ENCODE data around the gene PPP1R26.
"Not testable (repeated sequence)": the region's sequence is repeated elsewhere in the genome, so short reads cannot be mapped to it uniquely, and the experiment has no call there.

The PPP1R26 gene

GRCh38 chr9:135505406-135506187 lies 26.0 kb downstream of the PPP1R26 start:
- no peak for DNase-seq (ENCODE audit: low read depth)

DNA sequence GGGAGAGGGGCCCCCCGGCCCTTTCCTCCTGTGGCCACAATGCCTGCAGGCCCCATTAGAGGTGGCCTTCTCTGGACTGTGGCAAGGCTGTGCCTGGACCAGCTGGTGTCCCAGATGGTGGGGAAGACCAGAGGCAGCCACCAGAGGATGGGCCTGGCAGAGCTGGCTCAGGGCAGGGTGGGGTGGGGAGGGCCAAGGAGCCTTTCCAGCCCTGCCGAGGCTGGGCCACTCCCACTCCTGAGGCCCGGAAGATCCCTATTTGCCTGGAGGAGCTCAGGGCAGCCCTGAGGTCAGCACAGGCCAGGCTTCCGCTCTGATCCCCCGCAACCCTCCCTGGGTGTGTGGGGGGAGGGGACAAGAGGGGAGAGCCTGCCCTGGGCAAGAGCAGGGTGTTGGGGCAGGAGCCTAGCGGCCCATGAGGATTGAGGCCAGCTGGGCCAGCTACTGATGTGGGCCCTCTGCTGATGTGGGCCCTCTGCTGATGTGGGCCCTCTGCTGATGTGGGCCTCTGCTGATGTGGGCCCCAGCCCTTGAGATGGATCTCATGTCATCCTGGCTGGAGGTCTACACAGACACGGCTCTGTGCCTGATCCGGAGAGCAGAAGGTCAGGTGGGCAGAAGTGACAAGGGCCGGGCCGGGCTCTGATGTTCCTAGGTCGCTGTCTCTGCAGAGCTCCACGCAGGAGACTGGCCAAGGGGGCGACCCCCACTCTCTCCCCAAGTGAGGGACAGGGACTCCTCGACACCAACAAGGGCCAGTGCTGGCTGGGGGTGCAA lies 26.9 kb downstream of the PPP1R26 start:
- no peak for DNase-seq (ENCODE audit: low read depth)

- DNase-seq (ENCODE audit: low read depth), result no peak
Observed at GRCh38 chr9:135507104-135508035, 27.8 kb downstream of the PPP1R26 start.

DNA sequence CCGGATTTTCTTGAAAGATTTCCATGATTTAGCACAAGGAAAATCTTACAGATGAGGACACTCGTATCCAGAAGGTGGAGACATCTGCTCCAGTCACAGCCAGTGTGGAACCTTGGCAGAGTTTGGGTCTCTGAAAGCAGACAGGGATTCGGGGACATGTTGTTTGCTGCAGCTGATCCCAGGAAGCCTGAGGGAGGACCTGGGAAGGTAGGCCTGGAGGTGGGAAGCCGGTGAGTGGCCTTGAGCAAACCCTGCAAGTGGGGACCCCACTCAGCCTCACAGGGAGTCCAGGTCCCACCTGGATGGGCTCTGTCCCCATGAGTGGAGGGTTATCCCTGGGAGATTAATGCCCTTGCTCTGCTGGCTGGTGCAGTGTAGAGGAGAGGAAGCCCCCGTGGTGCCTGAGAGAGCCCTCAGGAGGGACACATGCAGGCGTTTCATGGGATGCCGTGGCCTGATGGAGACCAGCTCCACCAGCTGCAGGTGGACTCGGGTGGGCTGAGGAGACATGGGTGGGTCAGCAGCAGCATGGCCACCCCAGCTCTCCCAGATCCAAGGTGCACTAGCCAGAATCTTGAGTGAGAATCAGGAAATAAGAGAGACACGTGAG lies 28.7 kb downstream of the PPP1R26 start:
- DNase-seq (ENCODE audit: low read depth), result no peak

GRCh38 chr9:135509458-135509857 lies 29.9 kb downstream of the PPP1R26 start:
- no peak for DNase-seq (ENCODE audit: low read depth)

DNA sequence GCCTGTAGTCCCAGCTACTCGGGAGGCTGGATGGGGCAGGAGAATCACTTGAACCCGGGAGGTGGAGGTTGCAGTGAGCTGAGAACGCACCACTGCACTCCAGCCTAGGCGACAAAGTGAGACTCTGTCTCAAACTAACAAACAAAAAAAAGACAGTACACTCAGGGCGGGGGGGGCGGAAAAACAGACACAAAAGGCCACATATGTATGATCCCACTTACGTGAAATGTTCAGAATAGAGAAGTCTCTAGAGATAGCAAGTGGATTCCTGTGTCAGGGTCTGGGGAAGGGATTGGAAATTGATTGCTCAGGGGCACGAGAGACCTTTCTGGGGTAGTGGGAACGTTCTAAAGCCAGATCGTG lies 32.6 kb downstream of the PPP1R26 start:
- no peak for DNase-seq (ENCODE audit: low read depth)

DNA sequence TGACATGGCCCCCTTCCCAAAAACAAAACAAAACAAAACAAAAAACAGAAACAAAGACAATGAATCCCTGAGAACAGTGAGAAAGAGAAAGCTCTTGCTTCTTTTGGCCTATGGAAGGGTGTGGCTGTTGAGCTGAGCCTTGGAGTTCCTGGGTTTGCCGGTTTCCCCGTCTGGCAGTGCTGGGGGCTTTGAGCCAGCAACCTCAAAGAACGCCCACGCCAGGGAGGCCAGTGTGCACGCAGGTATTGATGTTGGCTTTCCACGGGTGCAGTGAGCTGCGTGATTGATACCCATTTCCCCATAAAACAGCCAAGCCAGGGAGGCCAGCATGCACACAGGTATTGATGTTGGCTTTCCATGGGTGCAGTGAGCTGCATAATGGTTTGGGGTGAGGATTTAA lies 33.3 kb downstream of the PPP1R26 start:
- no peak for DNase-seq (ENCODE audit: low read depth)

DNA sequence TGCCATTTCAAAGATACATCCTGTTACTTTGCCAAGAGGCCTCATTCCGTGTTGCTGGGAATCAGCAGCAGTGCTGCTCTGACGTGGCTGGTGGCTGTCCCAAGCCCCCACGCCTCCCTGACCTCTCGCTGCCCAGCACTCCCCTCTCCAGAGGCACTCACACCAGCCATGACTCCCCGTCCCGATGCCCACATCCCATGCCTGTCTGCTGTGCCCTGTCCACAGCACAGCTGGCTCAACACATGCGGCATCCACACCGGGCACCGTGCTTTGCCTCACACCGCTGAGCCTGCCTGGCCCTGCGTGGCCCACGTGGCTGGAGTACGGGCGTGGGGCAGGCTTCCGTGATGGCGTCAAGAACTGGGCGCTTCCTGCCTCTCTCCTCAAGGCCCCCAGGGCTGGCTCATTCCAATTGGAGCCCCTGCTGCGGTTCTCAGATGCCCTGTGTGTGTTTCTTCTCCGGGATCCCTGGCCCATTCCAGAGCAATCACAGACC lies 33.8 kb downstream of the PPP1R26 start:
- no peak for DNase-seq (ENCODE audit: low read depth)

DNA sequence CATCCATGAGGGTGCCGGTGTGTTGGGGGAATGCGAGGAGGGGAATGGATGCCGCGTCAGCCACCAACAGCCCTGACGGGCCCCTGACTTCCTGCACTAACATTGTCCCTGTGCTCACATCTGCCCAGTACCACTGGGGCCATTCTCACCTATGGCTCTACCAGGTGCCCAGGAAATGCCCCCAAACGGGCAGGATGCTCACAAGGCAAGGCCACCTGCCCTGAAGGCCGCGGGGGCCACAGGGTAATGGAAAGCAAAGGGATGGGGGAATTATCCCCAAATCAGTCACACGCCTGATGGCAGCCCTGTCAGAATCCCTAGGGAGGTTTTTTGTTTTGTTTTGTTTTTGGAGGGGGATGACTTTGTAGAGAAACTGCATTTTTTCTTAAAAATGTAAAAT lies 34.3 kb downstream of the PPP1R26 start:
- DNase-seq (ENCODE audit: low read depth), result not testable (repeated sequence)

DNA sequence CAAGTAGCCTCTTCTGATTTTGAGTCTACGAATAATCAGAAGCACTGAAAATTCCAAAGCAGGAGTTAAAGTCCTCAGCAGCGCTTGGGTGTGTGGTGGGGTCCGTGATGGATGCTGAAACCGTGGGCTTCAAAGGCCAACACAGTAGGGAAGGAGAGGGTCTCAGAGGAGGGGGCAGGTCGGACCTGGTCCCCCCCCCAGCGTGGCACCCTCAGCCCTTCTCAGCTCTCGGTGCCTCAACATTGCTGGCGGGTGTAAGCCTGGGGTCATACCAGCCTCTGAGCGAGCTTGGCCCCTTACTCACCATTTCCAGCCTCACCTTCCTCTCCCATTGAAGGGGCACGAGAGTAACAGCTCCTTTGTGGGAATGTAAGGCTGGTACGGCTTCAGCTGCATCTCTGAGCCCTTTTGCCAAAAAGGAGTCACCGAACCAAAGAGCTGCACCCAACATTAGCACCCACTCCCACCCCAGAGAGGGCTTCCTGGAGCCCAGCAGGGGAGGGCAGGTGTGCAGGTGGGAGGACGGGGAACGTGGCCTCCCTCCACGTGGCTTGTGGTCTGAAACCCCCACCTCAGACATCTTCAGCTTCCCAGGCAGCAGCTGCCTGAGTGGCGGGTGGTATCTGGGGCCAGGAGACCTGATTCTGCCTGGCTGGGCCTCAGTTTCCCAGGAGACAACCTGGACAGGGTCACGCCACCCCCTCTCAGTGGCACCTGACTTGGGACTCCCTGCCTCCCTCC lies 34.9 kb downstream of the PPP1R26 start:
- no peak for DNase-seq (ENCODE audit: low read depth)

DNA sequence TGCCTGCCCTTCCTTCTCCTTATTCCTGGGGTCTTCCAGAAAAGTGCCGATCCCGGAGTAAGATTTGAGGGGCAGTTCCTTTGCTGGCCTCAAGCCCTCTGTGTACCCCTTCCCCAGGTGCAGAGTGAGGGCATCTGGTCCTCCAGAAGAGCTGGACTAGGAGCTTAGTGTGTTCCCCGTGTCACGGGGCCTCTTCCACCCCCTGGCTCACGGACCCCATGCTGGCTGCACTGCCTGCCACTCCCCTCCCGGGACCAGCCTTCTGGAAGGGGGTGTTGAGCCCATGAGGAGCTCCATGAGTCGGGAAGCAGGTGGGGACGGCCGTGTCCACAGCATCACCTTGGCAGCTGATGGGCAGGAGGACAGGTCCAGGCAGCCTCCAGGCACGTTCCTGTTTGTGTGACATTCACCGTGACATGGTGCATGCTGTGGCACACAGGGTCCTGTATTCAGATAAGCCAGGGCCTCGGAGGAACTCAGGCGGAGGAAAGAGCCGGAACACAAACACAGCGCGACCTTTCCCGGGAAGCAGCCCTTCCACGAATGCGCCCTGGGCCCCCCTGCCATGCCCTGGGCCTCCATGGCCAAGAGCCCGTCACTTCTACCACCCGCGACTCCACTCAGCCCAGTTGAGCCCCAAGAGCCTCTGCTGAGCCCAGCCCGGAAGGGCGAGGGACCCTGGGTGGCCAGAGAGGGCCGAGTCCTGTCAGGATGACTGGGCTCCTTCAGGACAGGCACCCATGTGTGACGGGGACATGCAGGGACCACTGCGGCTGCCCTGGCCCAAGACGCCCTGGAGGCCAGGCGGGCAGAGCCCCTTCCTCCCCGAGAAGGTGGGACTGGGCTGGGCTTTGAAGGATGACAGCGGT lies 35.7 kb downstream of the PPP1R26 start:
- no peak for DNase-seq (ENCODE audit: low read depth)

GRCh38 chr9:135516132-135516860 lies 36.7 kb downstream of the PPP1R26 start:
- DNase-seq (ENCODE audit: low read depth), result no peak

DNA sequence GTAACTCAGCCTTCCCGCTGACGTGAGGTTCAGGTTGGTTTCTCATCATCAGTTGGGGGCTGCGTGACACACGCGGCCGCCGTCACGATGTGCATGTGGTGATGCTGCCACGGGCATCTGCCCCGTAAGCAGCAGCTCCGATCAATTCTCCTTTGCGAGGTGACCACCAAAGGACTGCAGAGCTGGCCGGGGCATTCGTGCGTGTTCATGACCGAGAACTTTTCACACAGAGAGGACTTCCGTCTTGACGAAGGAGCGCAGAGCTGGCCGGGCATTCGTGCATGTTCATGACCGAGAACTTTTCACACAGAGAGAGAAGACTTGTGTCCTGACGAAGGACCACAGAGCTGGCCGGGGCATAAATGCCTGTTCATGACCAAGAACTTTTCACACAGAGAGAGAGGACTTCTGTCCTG lies 37.8 kb downstream of the PPP1R26 start:
- DNase-seq (ENCODE audit: low read depth), result no peak

DNA sequence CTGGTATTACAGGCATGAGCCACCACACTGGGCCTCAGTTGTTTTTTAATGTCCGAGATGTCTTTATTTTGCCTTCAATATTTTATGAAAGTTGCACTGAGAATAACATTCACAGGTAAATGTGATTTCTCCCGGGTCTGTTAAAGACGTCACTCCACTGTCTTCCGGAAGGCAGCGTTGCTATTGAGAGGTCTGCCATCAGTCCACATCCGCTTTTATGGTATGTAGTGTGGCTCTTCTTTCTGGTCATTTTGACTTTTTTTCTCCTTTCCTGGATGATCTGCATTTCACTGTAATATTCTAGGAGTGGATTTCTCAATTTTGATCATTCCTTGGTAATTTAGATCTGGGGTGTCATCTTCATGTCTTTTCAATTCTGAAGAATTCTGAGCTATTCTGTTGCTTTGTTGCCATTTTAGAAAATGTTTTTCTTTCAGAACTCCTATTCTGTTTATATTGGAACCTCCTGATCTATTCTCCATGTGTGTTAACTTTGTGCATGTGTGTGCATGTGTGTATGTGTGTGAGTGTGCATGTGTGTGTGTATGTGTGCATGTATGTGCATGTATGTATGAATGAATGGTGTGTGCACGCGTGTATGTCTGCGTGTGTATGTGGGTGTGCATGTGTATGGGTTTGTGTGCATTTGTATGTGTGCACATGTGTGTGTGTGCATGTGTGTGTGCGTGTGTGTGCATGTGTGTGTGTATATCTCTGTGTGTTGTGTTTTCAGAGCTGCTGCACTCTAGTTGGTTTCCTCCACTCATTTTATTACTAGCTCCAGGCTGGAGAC lies 39.8 kb downstream of the PPP1R26 start:
- DNase-seq (ENCODE audit: low read depth), result no peak

DNA sequence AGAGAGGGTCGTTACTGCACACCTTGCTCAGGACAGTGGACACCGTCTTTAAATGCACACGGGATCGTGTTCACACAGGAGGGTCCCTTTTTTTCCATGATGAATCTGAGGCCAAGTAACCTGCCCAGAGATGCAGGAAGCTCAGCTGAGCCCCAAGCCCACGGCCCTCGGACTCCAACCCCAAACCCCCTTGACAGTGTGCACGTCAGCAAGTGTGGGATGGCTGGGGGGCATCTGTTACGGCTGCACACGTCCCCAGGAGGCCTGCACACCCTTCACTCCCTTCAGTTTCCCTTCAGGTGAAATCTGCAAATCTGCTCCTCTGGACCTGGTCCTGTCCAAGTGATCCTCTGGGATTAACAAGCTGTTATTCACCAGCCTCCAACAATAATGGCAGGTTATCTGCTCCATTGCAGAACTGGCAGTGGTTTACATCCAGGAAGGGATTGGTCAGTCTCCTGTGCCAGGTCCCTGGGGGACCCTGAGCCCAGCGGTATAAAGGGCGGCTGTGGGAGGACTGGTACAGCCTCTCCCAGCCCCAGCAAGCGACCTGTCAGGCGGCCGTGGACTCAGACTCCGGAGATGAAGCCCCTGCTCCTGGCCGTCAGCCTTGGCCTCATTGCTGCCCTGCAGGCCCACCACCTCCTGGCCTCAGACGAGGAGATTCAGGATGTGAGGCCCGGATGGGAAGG lies 41.5 kb downstream of the PPP1R26 start, which contains the start of gene LCN1:
Gene LCN1 (plus strand): TSS at position 525 of the 692 bp plus-strand sequence. CDS start 58 bp downstream, at position 583.
- DNase-seq (ENCODE audit: low read depth), result no peak

- DNase-seq (ENCODE audit: low read depth), result no peak
Observed at GRCh38 chr9:135521608-135522095, 42.1 kb downstream of the PPP1R26 start.

GRCh38 chr9:135522137-135522877 lies 42.7 kb downstream of the PPP1R26 start:
- no peak for DNase-seq (ENCODE audit: low read depth)

All from activated T-cell treated with anti-CD3 and anti-CD28 coated beads for 1 hour (primary cell).